ENCODE results near the gene KCMF1.

The KCMF1 gene

GRCh38 chr2:84925724-84926376 is 45.1 kb upstream of the KCMF1 start (continued):
- TF ChIP-seq ZNF449 (tag by site-specific recombination; IDR thresholded peaks at IDR 0.05) (no peak), ZNF830 (tag by site-specific recombination; IDR thresholded peaks at IDR 0.05; ENCODE audit: low read depth) (no peak), KLF1 (tag by site-specific recombination; IDR thresholded peaks at IDR 0.05) (peak; percentile 97), ZNF792 (tag by site-specific recombination; IDR thresholded peaks at IDR 0.05) (no peak), ZNF548 (tag by site-specific recombination; IDR thresholded peaks at IDR 0.05) (no peak), ZFP41 (tag by site-specific recombination; IDR thresholded peaks at IDR 0.05; ENCODE audit: borderline replicate concordance) (no peak), ZBTB7A (tag by site-specific recombination; IDR thresholded peaks at IDR 0.05; ENCODE audit: low read depth) (no peak), ZNF707 (tag by site-specific recombination; IDR thresholded peaks at IDR 0.05) (no peak), ZNF350 (tag by site-specific recombination; IDR thresholded peaks at IDR 0.05) (no peak), ZNF473 (tag by site-specific recombination; IDR thresholded peaks at IDR 0.05) (no peak), KLF7 (tag by site-specific recombination; IDR thresholded peaks at IDR 0.05; ENCODE audit: borderline replicate concordance) (peak; percentile 72; the same call in 1 of the 2 replicates), ZNF311 (tag by site-specific recombination; IDR thresholded peaks at IDR 0.05; ENCODE audit: borderline replicate concordance) (no peak), ZNF302 (tag by site-specific recombination; IDR thresholded peaks at IDR 0.05; ENCODE audit: low read depth) (no peak), SALL2 (tag by site-specific recombination; IDR thresholded peaks at IDR 0.05; ENCODE audit: borderline replicate concordance) (no peak), ZNF324 (tag by site-specific recombination; IDR thresholded peaks at IDR 0.05) (peak; percentile 64), ZXDB (tag by site-specific recombination; IDR thresholded peaks at IDR 0.05) (0 out of 2 replicates have a peak, but pooled peaks have one; percentile 54), ZFP69B (tag by site-specific recombination; IDR thresholded peaks at IDR 0.05) (peak; percentile 31; the same call in 1 of the 2 replicates), BCL6B (tag by site-specific recombination; IDR thresholded peaks at IDR 0.05) (no peak), ZNF266 (tag by site-specific recombination; IDR thresholded peaks at IDR 0.05; ENCODE audit: low read depth) (no peak), ZNF692 (tag by site-specific recombination; IDR thresholded peaks at IDR 0.05) (peak; percentile 80), ZFP37 (tag by site-specific recombination; IDR thresholded peaks at IDR 0.05) (peak; percentile 90), TCF7L2 (IDR thresholded peaks at IDR 0.05; ENCODE audit: borderline replicate concordance, low read depth, low read length) (no peak), ZNF433 (tag by site-specific recombination; IDR thresholded peaks at IDR 0.05; ENCODE audit: low read depth) (no peak), ZNF645 (tag by site-specific recombination; IDR thresholded peaks at IDR 0.05) (no peak), ZNF398 (tag by site-specific recombination; IDR thresholded peaks at IDR 0.05) (no peak), ZNF776 (tag by site-specific recombination; IDR thresholded peaks at IDR 0.05; ENCODE audit: borderline replicate concordance) (no peak), PRDM1 (tag by site-specific recombination; IDR thresholded peaks at IDR 0.05) (no peak), ZNF623 (tag by site-specific recombination; IDR thresholded peaks at IDR 0.05) (no peak; the same call in 1 of the 2 replicates), ZNF221 (tag by site-specific recombination; IDR thresholded peaks at IDR 0.05; ENCODE audit: borderline replicate concordance) (0 out of 2 replicates have a peak, but pooled peaks have one; percentile 54), ZNF48 (tag by site-specific recombination; IDR thresholded peaks at IDR 0.05) (no peak), SETDB1 (IDR thresholded peaks at IDR 0.05; ENCODE audit: insufficient read length, low read length) (no peak)
